G401 (cell line): ENCODE measurements around the gene BMS1. TPM values are rescaled to one million over a fixed set of nuclear protein-coding genes. Genes with fewer than 3 reads are reported as not detected.
"Not testable (repeated sequence)": the region's sequence is repeated elsewhere in the genome, so short reads cannot be mapped to it uniquely, and the experiment has no call there.

ENCODE experiments used
- DNase-seq: peaks from one replicate; pipeline ENCODE4 v3.0.0-alpha.2; 2015; ENCODE audit warnings: low spot score
- in situ Hi-C: cut with HindIII; loops from 2 replicates; pipeline ENCODE4 v1.10.0; 2016; ENCODE audit warnings: low sequenced_read_pairs, mixed read lengths
- total RNA-seq: library from RNA; depleted of rRNA; stranded (reverse); fragments of >200 nt; shearing (Covaris generic); gene quantifications from 2 replicates; pipeline ENCODE4 v1.2.3, GENCODE V29; 2014

BMS1 gene
- total RNA-seq, 1 experiment from 2014 or later = 27.7 TPM

GRCh38 chr10:42781893-42782445 lies 626 bp upstream of the BMS1 start:
- DNase-seq = no peak
- in situ Hi-C loops = no loop called here

GRCh38 chr10:42783181-42783549 lies 570 bp downstream of the BMS1 start:
- in situ Hi-C loops = no loop called here
- no peak for DNase-seq

- in situ Hi-C loops = no loop called here
- DNase-seq = no peak
These were observed 3.2 kb downstream of the BMS1 start for GRCh38 chr10:42785759-42786158.

GRCh38 chr10:42790835-42791234 lies 8.2 kb downstream of the BMS1 start:
- in situ Hi-C loops = no loop called here
- no peak for DNase-seq

- no peak for DNase-seq
- in situ Hi-C loops = no loop called here
These were observed 13.1 kb downstream of the BMS1 start for GRCh38 chr10:42795701-42796100.

GRCh38 chr10:42801135-42801534 lies 18.5 kb downstream of the BMS1 start:
- DNase-seq = no peak
- in situ Hi-C loops = no loop called here

- no peak for DNase-seq
- in situ Hi-C loops = no loop called here
These were observed 20.3 kb downstream of the BMS1 start for GRCh38 chr10:42802876-42803275.

GRCh38 chr10:42809676-42810075 lies 27.1 kb downstream of the BMS1 start:
- in situ Hi-C loops = no loop called here

GRCh38 chr10:42812028-42812427 lies 29.4 kb downstream of the BMS1 start:
- DNase-seq = no peak
- in situ Hi-C loops = no loop called here

More at GRCh38 chr10:42809676-42810075, 27.1 kb downstream of the BMS1 start:
- DNase-seq = no peak

GRCh38 chr10:42813989-42814687 lies 31.5 kb downstream of the BMS1 start:
- in situ Hi-C loops = not testable (repeated sequence)

GRCh38 chr10:42816334-42816733 lies 33.7 kb downstream of the BMS1 start:
- DNase-seq, in situ Hi-C loops: not testable (repeated sequence)

More at GRCh38 chr10:42813989-42814687, 31.5 kb downstream of the BMS1 start:
- not testable (repeated sequence) for DNase-seq

GRCh38 chr10:42816912-42817311 lies 34.3 kb downstream of the BMS1 start:
- DNase-seq = no peak
- in situ Hi-C loops = no loop called here

- in situ Hi-C loops, DNase-seq: not testable (repeated sequence)
These were observed 34.8 kb downstream of the BMS1 start for GRCh38 chr10:42817417-42817816.

GRCh38 chr10:42826759-42827158 lies 44.2 kb downstream of the BMS1 start:
- DNase-seq, in situ Hi-C loops: not testable (repeated sequence)

- in situ Hi-C loops = no loop called here
- no peak for DNase-seq
These were observed 44.6 kb downstream of the BMS1 start for GRCh38 chr10:42827201-42827600.

- in situ Hi-C loops, DNase-seq: not testable (repeated sequence)
These were observed 45.8 kb downstream of the BMS1 start for GRCh38 chr10:42828391-42828790.

- in situ Hi-C loops = no loop called here
- no peak for DNase-seq
These were observed 47.6 kb downstream of the BMS1 start for GRCh38 chr10:42830237-42830636.

GRCh38 chr10:42836096-42836495 lies 53.5 kb downstream of the BMS1 start:
- in situ Hi-C loops = no loop called here
- no peak for DNase-seq

GRCh38 chr10:42836771-42837468 lies 54.3 kb downstream of the BMS1 start:
- no peak for DNase-seq
- in situ Hi-C loops = no loop called here

- in situ Hi-C loops, DNase-seq: not testable (repeated sequence)
These were observed 62.2 kb downstream of the BMS1 start for GRCh38 chr10:42844810-42845209.
